Femur (tissue), 1 donor: ENCODE measurements around the gene NBEA.
"Not testable (repeated sequence)": the region's sequence is repeated elsewhere in the genome, so short reads cannot be mapped to it uniquely, and the experiment has no call there.

Source experiments
- DNase-seq: peaks from one replicate; pipeline ENCODE4 v3.0.0-alpha.2; 2017

Gene NBEA

GRCh38 chr13:35093356-35093755, 151.3 kb downstream of the NBEA start:
- DNase-seq = no peak

- DNase-seq = not testable (repeated sequence)
Measured at GRCh38 chr13:35106771-35107170, 164.7 kb downstream of the NBEA start.

- DNase-seq = no peak
Measured at GRCh38 chr13:35107535-35107934, 165.5 kb downstream of the NBEA start.

GRCh38 chr13:35113612-35114011, 171.5 kb downstream of the NBEA start:
- DNase-seq = not testable (repeated sequence)

- no peak for DNase-seq
Measured at GRCh38 chr13:35127466-35127865, 185.4 kb downstream of the NBEA start.

- no peak for DNase-seq
Measured at GRCh38 chr13:35129500-35129899, 187.4 kb downstream of the NBEA start.

- no peak for DNase-seq
Measured at GRCh38 chr13:35131471-35131870, 189.4 kb downstream of the NBEA start.

- DNase-seq = no peak
Measured at GRCh38 chr13:35136585-35136984, 194.5 kb downstream of the NBEA start.

- no peak for DNase-seq
Measured at GRCh38 chr13:35139591-35139990, 197.5 kb downstream of the NBEA start.

GRCh38 chr13:35140321-35140720, 198.3 kb downstream of the NBEA start:
- no peak for DNase-seq

GRCh38 chr13:35140831-35141230, 198.8 kb downstream of the NBEA start:
- no peak for DNase-seq

GRCh38 chr13:35143123-35143522, 201.1 kb downstream of the NBEA start:
- DNase-seq = no peak

GRCh38 chr13:35144166-35144890, 202.3 kb downstream of the NBEA start:
- DNase-seq = no peak

GRCh38 chr13:35146686-35147085, 204.6 kb downstream of the NBEA start:
- DNase-seq = no peak

GRCh38 chr13:35157143-35157755, 215.2 kb downstream of the NBEA start:
- peak; percentile 49 for DNase-seq

- DNase-seq = no peak
Measured at GRCh38 chr13:35159041-35159440, 217.0 kb downstream of the NBEA start.

GRCh38 chr13:35160896-35161295, 218.8 kb downstream of the NBEA start:
- DNase-seq = no peak

- no peak for DNase-seq
Measured at GRCh38 chr13:35162420-35162819, 220.3 kb downstream of the NBEA start.

GRCh38 chr13:35163674-35164073, 221.6 kb downstream of the NBEA start:
- DNase-seq = no peak

GRCh38 chr13:35164324-35164932, 222.4 kb downstream of the NBEA start:
- no peak for DNase-seq

- DNase-seq = no peak
Measured at GRCh38 chr13:35165205-35165604, 223.1 kb downstream of the NBEA start.

GRCh38 chr13:35179494-35179893, 237.4 kb downstream of the NBEA start:
- DNase-seq = peak; percentile 23

- no peak for DNase-seq
Measured at GRCh38 chr13:35179920-35180663, 238.0 kb downstream of the NBEA start.

GRCh38 chr13:35190241-35190640, 248.2 kb downstream of the NBEA start:
- no peak for DNase-seq
